Neural progenitor cell (in vitro differentiated cells): ENCODE data around the gene UNC13D. TPM values are rescaled to one million over a fixed set of nuclear protein-coding genes. Genes with fewer than 3 reads are reported as not detected.

Experiments
- DNase-seq: peaks from one replicate; pipeline ENCODE4 v3.0.0-alpha.2; 2016; ENCODE audit warnings: low spot score
- H2AFZ ChIP-seq: fragments of 200-600 bp; sonication (generic); replicated peaks from 2 replicates; pipeline ENCODE4 v1.6.1; 2016; ENCODE audit warnings: antibody characterized with exemption
- H3F3A ChIP-seq: fragments of 200-600 bp; sonication (generic); 2 replicates; pipeline ENCODE4 v1.6.1; 2016; ENCODE audit warnings: antibody characterized with exemption, low read depth
- H3K27ac ChIP-seq: fragments of 200-600 bp; sonication (generic); 2 replicates; pipeline ENCODE4 v1.5.1; 2016; ENCODE audit warnings: mild to moderate bottlenecking
- H3K27me3 ChIP-seq: fragments of 200-600 bp; sonication (generic); 2 replicates; pipeline ENCODE4 v1.6.1; 2016; ENCODE audit warnings: mild to moderate bottlenecking, moderate library complexity
- H3K36me3 ChIP-seq: fragments of 200-600 bp; sonication (generic); 2 replicates; pipeline ENCODE4 v1.5.1; 2016
- H3K4me1 ChIP-seq: fragments of 200-600 bp; sonication (generic); 2 replicates; pipeline ENCODE4 v1.6.1; 2016; ENCODE audit warnings: mixed run types
- H3K4me2 ChIP-seq: fragments of 200-600 bp; sonication (generic); 2 replicates; pipeline ENCODE4 v1.6.1; 2016
- H3K4me3 ChIP-seq: fragments of 200-600 bp; sonication (generic); 2 replicates; pipeline ENCODE4 v1.5.1; 2016
- H3K79me2 ChIP-seq: fragments of 200-600 bp; sonication (generic); 2 replicates; pipeline ENCODE4 v1.6.1; 2016; ENCODE audit warnings: low read depth
- H3K9ac ChIP-seq: fragments of 200-600 bp; sonication (generic); 2 replicates; pipeline ENCODE4 v1.6.1; 2016
- H3K9me3 ChIP-seq: fragments of 200-600 bp; sonication (generic); 2 replicates; pipeline ENCODE4 v1.5.1; 2016; ENCODE audit warnings: low read depth
- H4K20me1 ChIP-seq: fragments of 200-600 bp; sonication (generic); 2 replicates; pipeline ENCODE4 v1.6.1; 2016; ENCODE audit warnings: low read depth
- H3K27ac Mint-ChIP-seq: 3 replicates; pipeline ENCODE4 v1.8.0; 2021; ENCODE audit warnings: mixed read lengths
- H3K27me3 Mint-ChIP-seq: 2 replicates; pipeline ENCODE4 v1.8.0; 2022; ENCODE audit warnings: low read depth, mild to moderate bottlenecking, inconsistent platforms, moderate library complexity, mixed read lengths; ENCODE audit not compliant: insufficient read depth
- H3K36me3 Mint-ChIP-seq: 3 replicates; pipeline ENCODE4 v1.8.0; 2021; ENCODE audit warnings: mixed read lengths
- H3K4me1 Mint-ChIP-seq: 3 replicates; pipeline ENCODE4 v1.8.0; 2021; ENCODE audit warnings: mixed read lengths
- H3K4me3 Mint-ChIP-seq: 3 replicates; pipeline ENCODE4 v1.8.0; 2021; ENCODE audit warnings: mild to moderate bottlenecking, moderate library complexity, mixed read lengths
- H3K9me3 Mint-ChIP-seq: 3 replicates; pipeline ENCODE4 v1.8.0; 2020; ENCODE audit warnings: mixed read lengths
- CTCF ChIP-seq: fragments of 200-600 bp; sonication (generic); IDR thresholded peaks from 2 replicates; pipeline ENCODE4 v1.5.1; 2017; ENCODE audit warnings: antibody characterized with exemption, mild to moderate bottlenecking
- EZH2 ChIP-seq: fragments of 200-600 bp; sonication (generic); IDR thresholded peaks from 2 replicates; pipeline ENCODE4 v1.6.1; 2017; ENCODE audit warnings: antibody characterized with exemption, mild to moderate bottlenecking, moderate library complexity
- EZH2phosphoT487 ChIP-seq: fragments of 200-600 bp; sonication (generic); IDR thresholded peaks from 2 replicates; pipeline ENCODE4 v1.6.1; 2017; ENCODE audit warnings: antibody characterized with exemption
- total RNA-seq: library from RNA; depleted of rRNA; stranded (reverse); fragments of >200 nt; gene quantifications from 2 replicates; pipeline ENCODE4 v1.2.3, GENCODE V29; 2015; ENCODE audit warnings: low replicate concordance

UNC13D gene
- total RNA-seq, 1 donor from 2014 or later = 0.09 TPM

DNA sequence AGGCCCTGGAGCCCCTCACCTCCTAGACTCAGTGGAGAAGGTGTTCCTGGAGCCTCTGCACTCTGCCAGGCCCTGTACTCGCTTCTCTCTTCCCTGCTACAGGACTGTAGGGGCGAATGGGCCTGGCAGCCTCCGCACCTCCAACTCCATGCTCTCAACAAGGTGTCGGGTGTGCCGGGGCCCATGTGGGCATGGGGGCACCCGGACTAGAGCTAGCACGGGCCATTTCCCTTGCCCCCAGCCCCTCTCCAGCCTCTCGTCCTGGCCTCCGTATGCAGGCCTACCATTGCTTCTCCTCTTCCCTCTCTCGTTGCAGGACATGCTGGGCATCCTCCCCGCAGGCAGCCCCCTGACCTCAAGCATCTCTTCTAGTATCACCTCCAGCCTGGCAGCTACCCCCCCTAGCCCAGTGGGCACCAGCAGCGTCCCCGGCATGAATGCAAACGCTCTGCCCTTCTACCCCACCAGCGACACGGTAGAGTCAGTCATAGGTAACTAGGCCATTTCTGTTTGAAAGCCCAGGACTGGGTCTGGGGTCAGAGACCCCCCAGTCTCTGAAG, 25.8 kb downstream of the UNC13D start:
- no peak for DNase-seq
- no peaks in the 10 kb centered on the region for H3K4me1 ChIP-seq
- Mint-ChIP-seq H3K27ac (peak overlapping the region; percentile 20), H3K27me3 (peaks cover 6% of the 10 kb centered on the region), H3K4me3 (no peak overlapping the region), H3K4me1 (no peaks in the 10 kb centered on the region), H3K36me3 (peaks cover 18% of the 10 kb centered on the region), H3K9me3 (no peaks in the 10 kb centered on the region)
- H2AFZ ChIP-seq = no peak overlapping the region
- no peak for TF ChIP-seq EZH2
- no peak for TF ChIP-seq EZH2phosphoT487
- TF ChIP-seq CTCF = no peak
- no peak overlapping the region for H3K9ac ChIP-seq
- H3K4me3 ChIP-seq = no peak overlapping the region
- no peaks in the 10 kb centered on the region for H3K9me3 ChIP-seq
- no peaks in the 10 kb centered on the region for H3F3A ChIP-seq
- no peaks in the 10 kb centered on the region for H3K79me2 ChIP-seq
- H3K4me2 ChIP-seq = no peak overlapping the region
- H3K27ac ChIP-seq = no peak overlapping the region
- H3K27me3 ChIP-seq = no peaks in the 10 kb centered on the region
- no peaks in the 10 kb centered on the region for H3K36me3 ChIP-seq
- H4K20me1 ChIP-seq = no peaks in the 10 kb centered on the region

DNA sequence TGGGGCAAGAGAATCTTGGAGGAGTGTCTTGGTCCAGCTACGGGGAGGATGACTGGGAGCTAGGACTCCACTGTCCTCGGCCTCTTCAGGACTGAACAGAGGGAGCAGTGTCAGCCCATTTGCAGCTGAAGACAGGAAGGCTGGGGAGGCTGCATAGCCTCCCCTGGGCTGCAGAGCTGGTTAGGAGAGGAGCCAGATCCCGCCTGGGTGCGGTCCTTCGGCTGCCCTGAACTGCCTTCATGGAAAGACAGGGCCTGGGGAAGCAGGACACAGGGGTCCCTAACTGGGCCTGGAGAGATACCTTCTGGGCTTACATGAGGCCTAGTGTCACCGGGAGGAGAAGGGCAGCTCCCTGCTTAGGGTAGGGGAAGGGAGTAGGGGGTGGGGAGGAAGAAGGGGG, 26.6 kb downstream of the UNC13D start:
- H4K20me1 ChIP-seq = no peaks in the 10 kb centered on the region
- Mint-ChIP-seq H3K27ac (no peak overlapping the region), H3K9me3 (no peaks in the 10 kb centered on the region), H3K4me3 (no peak overlapping the region), H3K36me3 (peaks cover 18% of the 10 kb centered on the region), H3K27me3 (peaks cover 6% of the 10 kb centered on the region), H3K4me1 (no peaks in the 10 kb centered on the region)
- H3K27me3 ChIP-seq = no peaks in the 10 kb centered on the region
- no peak overlapping the region for H3K4me2 ChIP-seq
- H3K9me3 ChIP-seq = no peaks in the 10 kb centered on the region
- no peak overlapping the region for H2AFZ ChIP-seq
- no peak overlapping the region for H3K4me3 ChIP-seq
- H3K9ac ChIP-seq = no peak overlapping the region
- H3K4me1 ChIP-seq = no peaks in the 10 kb centered on the region
- H3F3A ChIP-seq = no peaks in the 10 kb centered on the region
- H3K79me2 ChIP-seq = no peaks in the 10 kb centered on the region
- DNase-seq = no peak
- H3K36me3 ChIP-seq = no peaks in the 10 kb centered on the region
- H3K27ac ChIP-seq = no peak overlapping the region
- TF ChIP-seq EZH2 = no peak
- TF ChIP-seq CTCF = no peak
- no peak for TF ChIP-seq EZH2phosphoT487

DNA sequence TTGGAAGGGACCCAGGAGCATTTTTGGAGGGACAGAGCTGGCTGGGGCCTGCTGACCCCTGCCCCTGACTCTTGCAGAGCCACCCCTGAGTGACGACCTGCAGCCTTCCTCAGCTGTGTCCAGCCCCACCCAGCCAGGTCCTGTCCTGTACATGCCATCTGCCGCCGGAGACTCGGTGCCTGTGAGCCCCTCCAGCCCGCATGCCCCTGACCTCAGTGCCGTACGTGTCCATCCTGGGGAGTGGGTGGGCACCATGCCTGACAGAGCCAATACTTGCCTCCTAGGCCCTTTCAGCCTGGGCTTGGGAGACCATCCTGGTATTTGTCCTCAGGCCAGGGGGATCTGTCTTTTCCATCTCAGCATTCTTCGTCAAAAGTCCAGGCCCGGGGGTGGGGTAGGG, 27.5 kb downstream of the UNC13D start:
- Histone ChIP-seq H3K27me3 (no peaks in the 10 kb centered on the region), H4K20me1 (no peaks in the 10 kb centered on the region), H3K27ac (no peak overlapping the region), H3K9me3 (no peaks in the 10 kb centered on the region), H3K4me1 (no peaks in the 10 kb centered on the region), H3K79me2 (no peaks in the 10 kb centered on the region), H2AFZ (no peak overlapping the region), H3F3A (no peaks in the 10 kb centered on the region), H3K4me3 (no peak overlapping the region), H3K4me2 (no peak overlapping the region), H3K9ac (no peak overlapping the region), H3K36me3 (no peaks in the 10 kb centered on the region)
- H3K27me3 Mint-ChIP-seq = peaks cover 4% of the 10 kb centered on the region
- peaks cover 21% of the 10 kb centered on the region for H3K36me3 Mint-ChIP-seq
- H3K4me3 Mint-ChIP-seq = no peak overlapping the region
- no peak for DNase-seq
- no peak overlapping the region for H3K27ac Mint-ChIP-seq
- H3K9me3 Mint-ChIP-seq = no peaks in the 10 kb centered on the region
- no peaks in the 10 kb centered on the region for H3K4me1 Mint-ChIP-seq
- TF ChIP-seq EZH2 = no peak
- no peak for TF ChIP-seq EZH2phosphoT487

- Mint-ChIP-seq H3K4me1 (no peaks in the 10 kb centered on the region), H3K27ac (no peak overlapping the region), H3K4me3 (no peak overlapping the region), H3K27me3 (peaks cover 4% of the 10 kb centered on the region), H3K36me3 (peaks cover 12% of the 10 kb centered on the region), H3K9me3 (no peaks in the 10 kb centered on the region)
- Histone ChIP-seq H3K4me3 (no peak overlapping the region), H3K27me3 (no peaks in the 10 kb centered on the region), H3F3A (no peaks in the 10 kb centered on the region), H3K9me3 (no peaks in the 10 kb centered on the region), H2AFZ (no peak overlapping the region), H3K36me3 (no peaks in the 10 kb centered on the region), H3K4me1 (no peaks in the 10 kb centered on the region), H3K4me2 (no peak overlapping the region), H3K27ac (no peak overlapping the region), H3K79me2 (no peaks in the 10 kb centered on the region), H3K9ac (no peak overlapping the region), H4K20me1 (peaks cover 6% of the 10 kb centered on the region)
- TF ChIP-seq CTCF = no peak
- no peak for TF ChIP-seq EZH2
- no peak for TF ChIP-seq EZH2phosphoT487
- DNase-seq = no peak
Measured at GRCh38 chr17:75815399-75815798, 28.8 kb downstream of the UNC13D start.
